Liver (tissue), 2 donors: ENCODE measurements around the gene PDGFB.

Source experiments
- CTCF ChIP-seq: fragments of 150-350 bp; IDR thresholded peaks from 2 replicates; pipeline ENCODE4 v1.5.1; 2017; ENCODE audit warnings: improper control_type of control experiment, low read depth, low read length; ENCODE audit not compliant: missing input control
- YY1 ChIP-seq: IDR thresholded peaks from 2 replicates; pipeline ENCODE4 v1.6.1; 2016; ENCODE audit warnings: antibody characterized with exemption, mild to moderate bottlenecking
- donor health status: healthy.

GRCh38 chr22:39264349-39265038 lies 19.7 kb upstream of the PDGFB start:
- TF ChIP-seq YY1 (no peak), CTCF (no peak)
